ENCODE measurements around the gene RNU7-1. TPM values are rescaled to one million over a fixed set of nuclear protein-coding genes. Genes with fewer than 3 reads are reported as not detected.
A peak's percentile ranks its signal among the peaks of the same experiment; 100 is the strongest.

The RNU7-1 gene
- total and polyA plus RNA-seq, 9 of the 15 experiments (the other 6 are each of a cell fraction or from before 2014, with no cell fraction given), result not detected

DNA sequence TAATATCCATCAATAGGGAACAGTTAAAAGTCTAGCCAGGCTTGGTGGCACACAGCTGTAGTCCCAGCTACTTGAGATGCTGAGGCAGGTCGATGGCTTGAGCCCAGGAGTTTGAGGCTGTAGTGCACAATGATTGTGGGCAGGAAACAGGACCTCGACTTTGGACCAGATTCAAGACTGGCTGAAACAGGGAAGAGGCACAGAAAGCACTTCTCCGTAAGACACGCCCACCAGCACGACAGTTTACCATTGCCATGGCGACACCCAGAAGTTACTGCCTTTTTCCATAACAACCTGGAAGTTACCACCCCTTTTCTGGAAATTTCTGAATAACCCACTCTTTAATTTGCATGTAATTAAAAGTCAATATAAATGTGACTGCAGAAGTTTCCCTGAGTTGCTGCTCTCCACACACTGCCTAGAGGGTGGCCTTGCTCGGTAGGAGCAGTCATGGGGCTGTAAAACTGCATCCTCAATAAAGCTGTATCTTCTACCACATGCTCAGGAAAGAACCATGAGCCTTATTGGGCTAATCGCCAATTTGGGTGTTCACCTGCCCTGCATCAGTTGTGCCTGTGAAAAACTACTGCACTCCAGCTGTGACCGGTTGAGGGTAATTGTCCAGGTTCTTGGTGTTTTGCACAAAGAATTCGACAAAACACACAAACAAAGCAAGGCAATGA, 43.6 kb upstream of the RNU7-1 start (continued):
- TF ChIP-seq REST (IDR thresholded peaks at IDR 0.05; ENCODE audit: borderline replicate concordance) (peak; percentile 57), REST (CRISPR knock-in tag; IDR thresholded peaks at IDR 0.05; ENCODE audit: low read depth) (no peak), SPI1 (IDR thresholded peaks at IDR 0.05; ENCODE audit: borderline replicate concordance, low read depth, low read length) (peak; percentile 33; the same call in 1 of the 2 replicates), MXI1 (IDR thresholded peaks at IDR 0.05; ENCODE audit: low read depth, low read length) (peak; percentile 78)

Measured in K562 (cell line).